HG03520 (cell line): Measurements from ENCODE around the gene NCS1.

Experiments
- ATAC-seq: cut with Tn5 transposase; IDR thresholded peaks from one replicate; pipeline ENCODE4 v1.9.1; 2021; ENCODE audit warnings: mild to moderate bottlenecking, moderate library complexity; ENCODE audit not compliant: unreplicated experiment

NCS1 gene

GRCh38 chr9:130284690-130285089, 112.5 kb downstream of the NCS1 start:
- no peak for ATAC-seq

GRCh38 chr9:130285271-130285670, 113.1 kb downstream of the NCS1 start:
- no peak for ATAC-seq

- no peak for ATAC-seq
Observed at GRCh38 chr9:130286072-130286770, 114.0 kb downstream of the NCS1 start.
